Esophagus muscularis mucosa (tissue), 4 donors: ENCODE measurements around the gene PNMA6F. TPM values are rescaled to one million over a fixed set of nuclear protein-coding genes. Genes with fewer than 3 reads are reported as not detected.

Experiments used
- DNase-seq: peaks from one replicate; pipeline ENCODE4 v3.0.0-alpha.2; 2017; ENCODE audit errors: extremely low spot score
- H3K27ac ChIP-seq, 4 donors: fragments of 200-600 bp; sonication (generic); replicated peaks in 1 of 4; 1 replicate in 3 of 4; 2 replicates in 1 of 4; pipeline ENCODE4 v1.5.1; 2016 to 2019; ENCODE audit warnings: mild to moderate bottlenecking in 1 of 4
- H3K27me3 ChIP-seq, 4 donors: fragments of 200-600 bp; sonication (generic); one replicate each; pipeline versions ENCODE4 v1.5.1 to v1.6.0; 2016 to 2019
- H3K36me3 ChIP-seq, 4 donors: fragments of 200-600 bp; sonication (generic); one replicate each; pipeline ENCODE4 v1.5.1; 2016 to 2019
- H3K4me1 ChIP-seq, 4 donors: fragments of 200-600 bp; sonication (generic); one replicate each; pipeline ENCODE4 v1.5.1; 2016 to 2019
- H3K4me3 ChIP-seq, 4 donors: fragments of 200-600 bp; sonication (generic); 1 replicate in 2 of 4; 2 replicates in 2 of 4; pipeline ENCODE4 v1.5.1; 2016 to 2019; ENCODE audit warnings: mild to moderate bottlenecking in 4 of 4, moderate library complexity in 1 of 4
- H3K9me3 ChIP-seq, 4 donors: fragments of 200-600 bp; sonication (generic); 1 replicate in 3 of 4; 2 replicates in 1 of 4; pipeline ENCODE4 v1.5.1; 2016 to 2019
- CTCF ChIP-seq, 3 experiments: fragments of 200-600 bp in 2 of 3; fragments of 450-650 bp in 1 of 3; sonication (generic) in 2 of 3; IDR thresholded peaks; one replicate each; pipeline ENCODE4 v1.5.1; 2017 to 2019; ENCODE audit warnings: antibody characterized with exemption in 3 of 3, mild to moderate bottlenecking in 2 of 3, moderate library complexity in 1 of 3
- EP300 ChIP-seq: sonication (generic); formaldehyde crosslinking; IDR thresholded peaks from one replicate; pipeline ENCODE4 v1.6.1; 2017; ENCODE audit warnings: antibody characterized with exemption
- POLR2A ChIP-seq: fragments of 450-650 bp; IDR thresholded peaks from one replicate; pipeline ENCODE4 v1.6.1; 2017; ENCODE audit warnings: antibody characterized with exemption, moderate library complexity, mild to moderate bottlenecking, low read depth
- POLR2AphosphoS5 ChIP-seq, 2 donors: sonication (generic); formaldehyde crosslinking; IDR thresholded peaks; one replicate each; pipeline ENCODE4 v1.6.1; 2017; ENCODE audit warnings: antibody characterized with exemption in 2 of 2
- WGBS: methylation state at CpG from one replicate; pipeline ENCODE4 v1.1.5; 2018; 5-methylcytosine and 5-hydroxymethylcytosine counted together
- intact Hi-C: fragments of 100-400 bp; cut with DNase I; formaldehyde crosslinking; loops from one replicate; pipeline ENCODE4 v1.15.1; 2023
- total RNA-seq, 4 donors: library from RNA; depleted of rRNA; stranded (reverse); fragments of >200 nt; gene quantifications; one replicate each; pipeline versions ENCODE4 v1.1.0 to v1.2.1, GENCODE V29; 2016

PNMA6F gene
- total RNA-seq, 4 donors from 2014 or later, result not detected

GRCh38 chrX:153352858-153353257 lies 31.3 kb upstream of the PNMA6F start:
- Histone ChIP-seq H3K27ac (no peak overlapping the region), H3K9me3 (peaks cover 0 to 1% (median 0%) of the 10 kb centered on the region in 4 donors), H3K4me3 (no peak overlapping the region), H3K36me3 (peaks cover 0 to 26% (median 13%) of the 10 kb centered on the region in 4 donors), H3K4me1 (no peaks in the 10 kb centered on the region), H3K27me3 (no peaks in the 10 kb centered on the region)
- intact Hi-C loops, result no loop called here
- no peak for DNase-seq
- no peak for TF ChIP-seq EP300
- TF ChIP-seq CTCF (IDR thresholded peaks at IDR 0.05), result no peak
- no peak for TF ChIP-seq POLR2AphosphoS5 (IDR thresholded peaks at IDR 0.05)
- TF ChIP-seq POLR2A, result no peak
- 67% methylated on average over 3 of the region's 3 CpGs for WGBS

GRCh38 chrX:153351981-153352380 lies 30.4 kb upstream of the PNMA6F start:
- intact Hi-C loops, result no loop called here
- no peaks in the 10 kb centered on the region for H3K27me3 ChIP-seq
- no peak for DNase-seq
- 70% methylated on average over 6 of the region's 8 CpGs for WGBS
- H3K27ac ChIP-seq, result no peak overlapping the region
- no peaks in the 10 kb centered on the region for H3K4me1 ChIP-seq
- H3K36me3 ChIP-seq, result peaks cover 4 to 35% (median 22%) of the 10 kb centered on the region in 4 donors
- no peak overlapping the region for H3K4me3 ChIP-seq
- no peak for TF ChIP-seq POLR2A
- TF ChIP-seq EP300, result no peak
- H3K9me3 ChIP-seq, result no peaks in the 10 kb centered on the region

DNA sequence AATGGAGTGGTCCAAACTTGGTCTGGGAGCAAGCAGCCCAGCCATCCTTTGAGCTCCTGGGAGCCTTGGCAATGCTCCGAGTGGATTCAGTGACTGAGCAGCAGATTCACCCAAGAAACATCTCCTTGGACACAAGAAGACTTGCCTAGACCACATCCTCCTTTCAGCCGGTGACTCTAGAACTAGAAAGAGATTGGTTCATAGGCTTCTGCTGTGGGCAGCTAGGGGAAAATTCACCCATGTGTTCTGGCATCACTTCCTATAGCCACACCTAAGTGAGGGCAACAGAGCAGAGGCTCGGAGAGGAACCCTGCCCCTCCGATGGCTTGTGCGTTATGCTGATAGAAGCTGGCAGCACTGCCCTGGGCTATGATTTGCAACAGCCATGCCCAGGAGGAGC lies 28.4 kb upstream of the PNMA6F start:
- peaks cover 6 to 54% (median 30%) of the 10 kb centered on the region in 4 donors for H3K36me3 ChIP-seq
- TF ChIP-seq POLR2AphosphoS5 (IDR thresholded peaks at IDR 0.05), result no peak
- TF ChIP-seq EP300, result no peak
- TF ChIP-seq POLR2A, result no peak
- TF ChIP-seq CTCF (IDR thresholded peaks at IDR 0.05), result no peak
- 94% methylated on average over 2 of the region's 5 CpGs for WGBS
- no peak overlapping the region for H3K27ac ChIP-seq
- DNase-seq, result no peak
- intact Hi-C loops, result no loop called here
- no peak overlapping the region for H3K4me3 ChIP-seq
- no peaks in the 10 kb centered on the region for H3K27me3 ChIP-seq
- no peaks in the 10 kb centered on the region for H3K4me1 ChIP-seq
- H3K9me3 ChIP-seq, result no peaks in the 10 kb centered on the region

GRCh38 chrX:153348421-153348820 lies 26.9 kb upstream of the PNMA6F start:
- TF ChIP-seq POLR2A (no peak), POLR2AphosphoS5 (IDR thresholded peaks at IDR 0.05) (no peak), EP300 (no peak), CTCF (IDR thresholded peaks at IDR 0.05) (no peak)
- Histone ChIP-seq H3K27ac (no peak overlapping the region), H3K27me3 (no peaks in the 10 kb centered on the region), H3K4me1 (no peaks in the 10 kb centered on the region), H3K9me3 (no peaks in the 10 kb centered on the region), H3K36me3 (peaks cover 12 to 59% (median 38%) of the 10 kb centered on the region in 4 donors), H3K4me3 (no peak overlapping the region)
- intact Hi-C loops, result no loop called here
- DNase-seq, result no peak
- WGBS, result 82% methylated on average over 8 of the region's 8 CpGs

DNA sequence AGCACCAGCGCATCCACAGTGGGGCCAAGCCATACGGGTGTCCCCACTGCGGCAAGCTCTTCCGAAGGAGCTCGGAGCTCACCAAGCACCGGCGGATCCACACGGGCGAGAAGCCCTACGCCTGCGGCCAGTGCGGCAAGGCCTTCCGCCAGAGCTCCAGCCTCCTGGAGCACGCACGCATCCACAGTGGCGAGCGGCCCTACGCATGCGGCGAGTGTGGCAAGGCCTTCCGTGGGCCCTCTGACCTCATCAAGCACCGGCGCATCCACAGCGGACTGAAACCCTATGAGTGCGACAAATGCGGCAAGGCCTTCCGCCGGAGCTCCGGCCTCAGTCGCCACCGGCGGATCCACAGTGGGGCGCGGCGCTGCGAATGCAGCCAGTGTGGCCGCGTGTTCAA lies 26.0 kb upstream of the PNMA6F start:
- Histone ChIP-seq H3K4me3 (no peak overlapping the region), H3K27me3 (no peaks in the 10 kb centered on the region), H3K9me3 (no peaks in the 10 kb centered on the region), H3K36me3 (peaks cover 12 to 59% (median 38%) of the 10 kb centered on the region in 4 donors), H3K4me1 (no peaks in the 10 kb centered on the region), H3K27ac (no peak overlapping the region)
- 98% methylated on average over 10 of the region's 38 CpGs for whole genome bisulfite sequencing
- TF ChIP-seq EP300, result no peak
- TF ChIP-seq CTCF (IDR thresholded peaks at IDR 0.05), result no peak
- no peak for TF ChIP-seq POLR2AphosphoS5 (IDR thresholded peaks at IDR 0.05)
- no peak for TF ChIP-seq POLR2A
- DNase-seq, result no peak
- intact Hi-C loops, result no loop called here
